ENCODE measurements around the gene OR2A14.
A peak's percentile ranks its signal among the peaks of the same experiment; 100 is the strongest.
"Not testable (repeated sequence)": the region's sequence is repeated elsewhere in the genome, so short reads cannot be mapped to it uniquely, and the experiment has no call there.

The OR2A14 gene

GRCh38 chr7:144148224-144148827, 25.4 kb downstream of the OR2A14 start:
- no peak for DNase-seq (ENCODE audit: low read depth in 2 of 2)

GRCh38 chr7:144158861-144159260, 35.9 kb downstream of the OR2A14 start:
- no peak for DNase-seq (ENCODE audit: low read depth in 2 of 2)

GRCh38 chr7:144164784-144165183, 41.8 kb downstream of the OR2A14 start:
- no peak for DNase-seq (ENCODE audit: low read depth in 2 of 2)

- not testable (repeated sequence) for DNase-seq (ENCODE audit: low read depth in 2 of 2)
These were observed 48.8 kb downstream of the OR2A14 start for GRCh38 chr7:144171594-144172350.

GRCh38 chr7:144174613-144175012, 51.6 kb downstream of the OR2A14 start:
- no peak for DNase-seq (ENCODE audit: low read depth in 2 of 2)

- DNase-seq (ENCODE audit: low read depth in 2 of 2), result peak in 1 of 2 donors; percentile 3
These were observed 55.6 kb downstream of the OR2A14 start for GRCh38 chr7:144178380-144179164.

GRCh38 chr7:144179165-144179479, 56.1 kb downstream of the OR2A14 start:
- not testable (repeated sequence) for DNase-seq (ENCODE audit: low read depth in 2 of 2)
